ENCODE results near the gene STAB1. TPM values are rescaled to one million over a fixed set of nuclear protein-coding genes. Genes with fewer than 3 reads are reported as not detected.

STAB1 gene
- total and polyA plus RNA-seq, 2 of the 13 experiments (the other 11 are each of a cell fraction or from before 2014, with no cell fraction given) = 0.09 to 0.34 TPM

GRCh38 chr3:52513281-52513680 lies 18.1 kb downstream of the STAB1 start (continued):
- TF ChIP-seq NPAS2 (CRISPR knock-in tag; IDR thresholded peaks at IDR 0.05; ENCODE audit: borderline replicate concordance) (no peak), ZNF710 (CRISPR knock-in tag; IDR thresholded peaks at IDR 0.05; ENCODE audit: borderline replicate concordance) (no peak), RAD51 (IDR thresholded peaks at IDR 0.05; ENCODE audit: borderline replicate concordance) (no peak)

GRCh38 chr3:52514576-52514975 lies 19.4 kb downstream of the STAB1 start:
- no peaks in the 10 kb centered on the region for H3K36me3 ChIP-seq (replicated peaks in 1 of 2; ENCODE audit: control insufficient read depth in 1 of 2, insufficient read depth in 2 of 2, low read length in 2 of 2)
- H3K9ac ChIP-seq (ENCODE audit: insufficient read depth, low read depth, low read length) = no peak overlapping the region
- H3K27me3 ChIP-seq (ENCODE audit: control insufficient read depth in 1 of 2, insufficient read depth in 2 of 2, low read length in 2 of 2) = peaks cover 27 to 84% of the 10 kb centered on the region in 2 experiments
- H3K4me2 ChIP-seq (ENCODE audit: low read depth, low read length) = peak overlapping the region; percentile 61; the same call in 1 of the 2 replicates
- H3K4me3 ChIP-seq (replicated peaks in 1 of 3; ENCODE audit: insufficient read depth in 1 of 3, low read depth in 2 of 3, low read length in 3 of 3) = peak overlapping the region in 1 of 3 experiments; percentile 13; a peak in 1 of 6 replicates
- BruUV-seq (replicated peaks) = no TSS peak
- TF ChIP-seq MNT (IDR thresholded peaks at IDR 0.05) (peak; percentile 46; the same call in 1 of the 2 replicates), RNF219 (CRISPR knock-in tag; IDR thresholded peaks at IDR 0.05) (no peak), ZNF687 (CRISPR knock-in tag; IDR thresholded peaks at IDR 0.05) (peak; percentile 27; the same call in 1 of the 2 replicates)
- no peak overlapping the region for H3K27ac ChIP-seq (ENCODE audit: extremely low read length, insufficient read depth, low read length)
- peaks cover 27% of the 10 kb centered on the region for H3K4me1 ChIP-seq (ENCODE audit: insufficient read depth, low read length)
- H3K9me3 ChIP-seq (ENCODE audit: low read length) = no peaks in the 10 kb centered on the region
- in situ Hi-C loops (cut with HindIII; ENCODE audit: extremely low pct_ligation_motif_present, low pct_unique_long_range_greater_than_20kb) (no loop called here), intact Hi-C loops (cut with micrococcal nuclease; ENCODE audit: unreplicated experiment) (no loop called here)
- no peak overlapping the region for H2AFZ ChIP-seq (ENCODE audit: low read length)
- no peaks in the 10 kb centered on the region for H3K79me2 ChIP-seq (ENCODE audit: insufficient read depth, low read length)
- POLR2A ChIA-PET = interaction anchor here (1.5 kb wide), 1 partner anchor 18 kb away, joined by 3 read pairs; no protein-coding TSS in a partner anchor
- DNase-seq (ENCODE audit: low spot score) = no peak
- no peak for ATAC-seq
- H4K20me1 ChIP-seq (ENCODE audit: insufficient read depth, low read length) = no peaks in the 10 kb centered on the region
- WGBS (ENCODE audit: low lambda C conversion rate) = 0% methylated on average over 5 of the region's 11 CpGs
- no peak for FAIRE-seq
- CTCF ChIA-PET (ENCODE audit: low intra/inter-chr PET ratio, low total read pairs) = no interaction called here

Data from HepG2 (cell line).